NB4 (cell line): ENCODE data around the gene PCGF3.
"Not testable (repeated sequence)": the region's sequence is repeated elsewhere in the genome, so short reads cannot be mapped to it uniquely, and the experiment has no call there.

Source experiments
- DNase-seq: peaks from one replicate; pipeline ENCODE4 v3.0.0; 2010; ENCODE audit warnings: low read depth
- H3K4me3 ChIP-seq: one replicate; pipeline ENCODE4 v1.5.1; 2011; ENCODE audit warnings: mild to moderate bottlenecking, low read depth, low read length, moderate library complexity
- CTCF ChIP-seq: IDR thresholded peaks from one replicate; pipeline ENCODE4 v1.5.1; 2012; ENCODE audit warnings: low read depth, low read length
- MAX ChIP-seq: IDR thresholded peaks from 2 replicates; pipeline ENCODE4 v1.6.1; 2011; ENCODE audit warnings: low read depth, low read length
- MYC ChIP-seq: IDR thresholded peaks from 2 replicates; pipeline ENCODE4 v1.6.1; 2011; ENCODE audit warnings: low read depth, low read length
- POLR2A ChIP-seq: IDR thresholded peaks from 2 replicates; pipeline ENCODE4 v1.6.1; 2011; ENCODE audit warnings: mild to moderate bottlenecking; ENCODE audit not compliant: insufficient read length; ENCODE audit errors: extremely low read depth

The PCGF3 gene

GRCh38 chr4:688854-689681 lies 16.6 kb upstream of the PCGF3 start, which contains the start of gene SLC49A3:
SLC49A3 (minus strand) TSS chr4:689151; CDS start chr4:689127, 24 bp downstream.
- DNase-seq = no peak
- no peak within 1 kb of the TSS for H3K4me3 ChIP-seq
- TF ChIP-seq MYC = no peak
- TF ChIP-seq MAX = no peak
- TF ChIP-seq POLR2A = no peak
- TF ChIP-seq CTCF = no peak

GRCh38 chr4:689723-690122 lies 15.9 kb upstream of the PCGF3 start:
- no peak overlapping the region for H3K4me3 ChIP-seq
- DNase-seq = no peak
- no peak for TF ChIP-seq CTCF

- TF ChIP-seq MYC (no peak), MAX (no peak), CTCF (no peak), POLR2A (no peak)
- no peak for DNase-seq
- H3K4me3 ChIP-seq = no peak overlapping the region
These were observed 12.7 kb upstream of the PCGF3 start for GRCh38 chr4:692771-693554.

- not testable (repeated sequence) for H3K4me3 ChIP-seq, DNase-seq
These were observed 11.2 kb upstream of the PCGF3 start for GRCh38 chr4:694341-694940.

- DNase-seq = no peak
- no peak overlapping the region for H3K4me3 ChIP-seq
- TF ChIP-seq MAX = no peak
- TF ChIP-seq POLR2A = no peak
- TF ChIP-seq CTCF = no peak
- TF ChIP-seq MYC = no peak
These were observed 5.6 kb upstream of the PCGF3 start for GRCh38 chr4:699816-700580.
